ENCODE measurements around the gene TSR3.

GRCh38 chr16:1367486-1368174, 16.0 kb upstream of the TSR3 start:
- no peak for TF ChIP-seq CTCF (IDR thresholded peaks at IDR 0.05)
- no peak for TF ChIP-seq POLR2A (IDR thresholded peaks at IDR 0.05)
